Measurements from ENCODE around the gene GGT1. TPM values are rescaled to one million over a fixed set of nuclear protein-coding genes. Genes with fewer than 3 reads are reported as not detected.
"Not testable (repeated sequence)": the region's sequence is repeated elsewhere in the genome, so short reads cannot be mapped to it uniquely, and the experiment has no call there.

Gene GGT1
- total and polyA plus RNA-seq, 2 of the 8 experiments (the other 6 are each of a cell fraction or from before 2014, with no cell fraction given): 14.4 to 29.2 TPM

- H2AK5ac ChIP-seq (ENCODE audit: low read depth, low read length); POLR2A ChIA-PET (ENCODE audit: partially characterized antibody); H3K4me2 ChIP-seq (ENCODE audit: insufficient read depth in 1 of 2, low read depth in 2 of 2, low read length in 2 of 2); FAIRE-seq; H2BK5ac ChIP-seq (ENCODE audit: low read depth, low read length); H4K91ac ChIP-seq (replicated peaks; ENCODE audit: insufficient read length, low read length); H3K4ac ChIP-seq (replicated peaks; ENCODE audit: insufficient read length, low read depth, low read length); H2AFZ ChIP-seq (ENCODE audit: low read length); H3K4me3 ChIP-seq (ENCODE audit: extremely low read depth in 1 of 4, insufficient read depth in 2 of 4, low read depth in 3 of 4, low read length in 4 of 4); H3K4me1 ChIP-seq (replicated peaks in 1 of 4; ENCODE audit: control insufficient read depth in 3 of 4, insufficient read depth in 4 of 4, low read length in 3 of 4); H3K56ac ChIP-seq (replicated peaks; ENCODE audit: insufficient read length, low read depth, low read length); H2BK20ac ChIP-seq (ENCODE audit: low read length); H4K8ac ChIP-seq (ENCODE audit: extremely low read depth, insufficient read depth, low read length); H3K18ac ChIP-seq (ENCODE audit: extremely low read depth, low read length); H3K23me2 ChIP-seq (ENCODE audit: low read depth, low read length); H3K36me3 ChIP-seq (ENCODE audit: control insufficient read depth in 2 of 4, insufficient read depth in 4 of 4, low read length in 3 of 4); H3K14ac ChIP-seq (ENCODE audit: insufficient read length); H3K9ac ChIP-seq (replicated peaks in 1 of 4; ENCODE audit: extremely low read depth in 1 of 4, low read depth in 3 of 4, low read length in 3 of 4); H4K20me1 ChIP-seq (replicated peaks in 1 of 2; ENCODE audit: control insufficient read depth in 1 of 2, insufficient read depth in 2 of 2, low read length in 2 of 2); H2BK15ac ChIP-seq (ENCODE audit: low read length); H4K5ac ChIP-seq (ENCODE audit: insufficient read length, low read depth, low read length); H2BK12ac ChIP-seq (ENCODE audit: low read depth, low read length); H3K23ac ChIP-seq (ENCODE audit: insufficient read length); H2BK120ac ChIP-seq (replicated peaks; ENCODE audit: low read depth, low read length); H3K27ac ChIP-seq (ENCODE audit: low read depth, low read length); H3K27me3 ChIP-seq (replicated peaks in 1 of 4; ENCODE audit: control insufficient read depth in 3 of 4, extremely low read depth in 1 of 4, insufficient read depth in 3 of 4, low read length in 3 of 4); H3K9me3 ChIP-seq (ENCODE audit: insufficient read depth in 2 of 2, low read depth in 1 of 2, low read length in 1 of 2); H3K79me1 ChIP-seq (ENCODE audit: low read depth, low read length); H3K79me2 ChIP-seq (ENCODE audit: control insufficient read depth in 1 of 2, insufficient read depth in 2 of 2, low read length in 2 of 2): not testable (repeated sequence)
- DNase-seq (ENCODE audit: low read depth in 1 of 2, low spot score in 2 of 2): peak in 1 of 2 experiments; percentile 81
- TF ChIP-seq RAD21 (IDR thresholded peaks at IDR 0.05 in 1 of 2, conservative IDR thresholded peaks at IDR 0.05 in 1 of 2; ENCODE audit: low read depth in 2 of 2, low read length in 2 of 2) (peak; percentile 39 to 52), CTCF (IDR thresholded peaks at IDR 0.05; ENCODE audit: control extremely low read depth in 1 of 3, insufficient read depth in 1 of 3, low read depth in 1 of 3, low read length in 3 of 3) (peak; percentile 43 to 55 (median 50))
- CTCF ChIA-PET (ENCODE audit: partially characterized antibody): interaction anchor here (0.6 to 1.0 kb wide), 2 partner anchors 12 to 77 kb away, joined by 4 to 5 read pairs; no protein-coding TSS in a partner anchor
- 74% methylated on average over 8 of the region's 11 CpGs; no CpG with 5 or more reads in 1 of the 2 experiments for WGBS, 2 experiments (ENCODE audit: extremely low coverage in 1 of 2, insufficient coverage in 1 of 2, insufficient read length in 1 of 2, insufficient replicate concordance in 2 of 2, low coverage in 1 of 2, low lambda C conversion rate in 2 of 2, missing lambda C conversion rate in 1 of 2)
Measured at GRCh38 chr22:24629069-24629468, 26.1 kb downstream of the GGT1 start.

All from H1 (cell line).